T-helper 2 cell (primary cell): Measurements from ENCODE around the gene SDF4.
"Not testable (repeated sequence)": the region's sequence is repeated elsewhere in the genome, so short reads cannot be mapped to it uniquely, and the experiment has no call there.

Experiments used
- DNase-seq, 5 experiments: peaks; one replicate each; pipeline versions ENCODE4 v3.0.0 to v3.0.0-alpha.2; 2012 to 2022

The SDF4 gene

GRCh38 chr1:1259119-1259488 is 27.3 kb upstream of the SDF4 start:
- DNase-seq = no peak

- DNase-seq = peak in 1 of 5 experiments; percentile 1
These were observed 25.4 kb upstream of the SDF4 start for GRCh38 chr1:1256956-1257871.

DNA sequence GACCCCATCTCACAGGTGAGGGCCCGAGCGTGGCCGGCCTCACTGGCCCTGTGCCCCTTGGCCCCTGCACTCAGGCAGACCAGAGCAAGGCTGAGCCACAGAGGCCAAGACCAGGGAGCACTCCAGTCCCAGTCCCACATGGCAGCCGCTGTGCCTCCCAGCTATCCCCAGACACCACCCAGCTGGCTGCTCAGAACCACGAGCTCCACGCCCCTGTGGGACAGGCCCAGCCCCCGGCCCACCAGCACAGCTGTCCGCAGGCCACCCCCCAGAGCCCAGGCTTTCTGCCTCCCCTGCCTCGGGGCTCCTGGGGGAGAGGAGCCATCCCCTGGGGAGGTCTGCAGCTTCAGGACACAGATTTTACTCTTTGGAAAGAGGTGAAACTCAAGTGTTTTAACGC is 23.8 kb upstream of the SDF4 start:
- no peak for DNase-seq

GRCh38 chr1:1255078-1255477 is 23.3 kb upstream of the SDF4 start:
- peak in 1 of 5 experiments; percentile 2 for DNase-seq

DNA sequence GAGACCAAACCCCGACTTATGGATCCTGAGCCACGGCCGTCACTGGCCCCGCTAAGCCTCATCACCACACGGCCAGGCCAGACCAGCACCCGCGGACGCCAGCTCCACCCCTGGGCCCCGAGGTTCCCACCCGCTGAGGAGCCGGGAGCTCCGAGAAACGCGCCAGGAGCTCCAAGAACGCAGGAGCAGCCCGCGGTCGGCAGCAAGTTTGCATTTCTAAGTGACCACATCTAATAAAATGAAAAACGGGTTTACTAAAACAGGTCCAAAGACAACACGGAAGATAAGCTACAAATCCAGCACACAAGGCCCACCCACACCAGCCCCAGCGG is 22.8 kb upstream of the SDF4 start:
- DNase-seq = no peak

- no peak for DNase-seq
These were observed 22.3 kb upstream of the SDF4 start for GRCh38 chr1:1253972-1254666.

DNA sequence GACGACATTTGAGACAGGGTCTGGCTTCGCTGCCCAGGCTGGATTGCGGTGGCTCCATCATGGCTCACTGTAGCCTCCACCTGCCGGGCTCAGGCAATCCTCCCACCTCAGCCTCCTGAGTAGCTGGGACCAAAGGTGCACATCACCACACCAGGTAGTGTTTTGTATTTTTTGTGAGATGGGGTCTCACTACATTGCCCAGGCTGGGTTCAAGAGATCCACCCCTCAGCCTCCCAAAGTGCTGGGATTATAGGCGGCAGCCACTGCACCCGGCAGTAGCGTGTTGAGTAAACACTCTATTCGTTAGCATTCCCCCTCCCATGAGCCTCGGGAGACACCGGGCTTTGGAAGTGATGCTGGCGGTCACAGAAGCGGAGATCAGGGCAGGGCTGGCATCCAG is 21.5 kb upstream of the SDF4 start:
- DNase-seq = no peak

DNA sequence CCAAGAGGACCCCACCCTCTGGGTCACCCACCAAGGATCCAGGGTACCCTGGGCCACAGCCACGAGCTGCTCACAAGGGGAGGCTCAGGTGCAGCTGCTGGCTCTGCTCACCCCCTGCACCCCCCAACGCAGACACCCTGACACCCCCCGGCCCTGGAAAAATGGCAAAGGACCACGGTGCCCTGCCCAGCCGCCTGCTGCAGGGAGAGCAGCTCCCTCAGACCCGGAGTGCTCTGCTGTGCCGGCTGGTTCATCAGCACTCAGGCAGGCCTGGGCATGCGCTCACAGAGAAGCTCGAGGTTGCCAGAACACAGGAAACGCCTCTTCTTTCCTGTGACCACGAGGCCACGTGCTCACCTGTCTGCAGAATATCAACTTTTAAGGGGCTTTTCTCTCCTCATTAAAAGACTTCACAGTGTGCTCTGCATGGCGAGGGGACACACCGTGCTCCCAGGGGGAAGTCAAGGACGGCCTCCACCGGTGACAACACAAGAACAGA is 19.0 kb upstream of the SDF4 start:
- DNase-seq = peak in 4 of 5 experiments; percentile 37 to 87 (median 56)

DNA sequence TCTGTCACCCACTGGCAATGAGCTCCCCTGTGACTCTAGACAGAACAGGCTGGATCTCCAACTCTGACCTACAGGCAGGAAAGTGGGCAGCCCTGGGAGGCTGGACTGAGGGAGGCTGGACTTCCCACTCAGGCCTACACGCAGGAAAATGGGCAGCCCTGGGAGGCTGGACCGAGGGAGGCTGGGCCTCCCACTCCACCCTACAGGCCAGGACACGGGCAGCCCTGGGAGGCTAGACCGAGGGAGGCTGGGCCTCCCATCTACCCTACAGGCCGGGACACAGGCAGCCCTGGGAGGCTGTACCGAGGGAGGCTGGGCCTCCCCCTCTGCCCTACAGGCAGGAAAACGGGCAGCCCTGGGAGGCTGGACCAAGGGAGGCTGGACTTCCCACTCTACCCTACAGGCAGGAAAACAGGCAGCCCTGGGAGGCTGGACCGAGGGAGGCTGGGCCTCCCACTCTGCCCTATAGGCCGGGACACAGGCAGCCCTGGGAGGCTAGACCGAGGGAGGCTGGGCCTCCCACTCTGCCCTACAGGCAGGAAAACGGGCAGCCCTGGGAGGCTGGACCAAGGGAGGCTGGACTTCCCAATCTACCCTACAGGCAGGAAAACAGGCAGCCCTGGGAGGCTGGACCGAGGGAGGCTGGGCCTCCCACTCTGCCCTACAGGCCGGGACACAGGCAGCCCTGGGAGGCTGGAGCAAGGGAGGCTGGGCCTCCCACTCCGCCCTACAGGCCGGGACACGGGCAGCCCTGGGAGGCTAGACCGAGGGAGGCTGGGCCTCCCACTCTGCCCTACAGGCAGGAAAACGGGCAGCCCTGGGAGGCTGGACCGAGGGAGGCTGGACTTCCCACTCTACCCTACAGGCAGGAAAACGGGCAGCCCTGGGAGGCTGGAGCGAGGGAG is 16.5 kb upstream of the SDF4 start:
- DNase-seq = not testable (repeated sequence)

DNA sequence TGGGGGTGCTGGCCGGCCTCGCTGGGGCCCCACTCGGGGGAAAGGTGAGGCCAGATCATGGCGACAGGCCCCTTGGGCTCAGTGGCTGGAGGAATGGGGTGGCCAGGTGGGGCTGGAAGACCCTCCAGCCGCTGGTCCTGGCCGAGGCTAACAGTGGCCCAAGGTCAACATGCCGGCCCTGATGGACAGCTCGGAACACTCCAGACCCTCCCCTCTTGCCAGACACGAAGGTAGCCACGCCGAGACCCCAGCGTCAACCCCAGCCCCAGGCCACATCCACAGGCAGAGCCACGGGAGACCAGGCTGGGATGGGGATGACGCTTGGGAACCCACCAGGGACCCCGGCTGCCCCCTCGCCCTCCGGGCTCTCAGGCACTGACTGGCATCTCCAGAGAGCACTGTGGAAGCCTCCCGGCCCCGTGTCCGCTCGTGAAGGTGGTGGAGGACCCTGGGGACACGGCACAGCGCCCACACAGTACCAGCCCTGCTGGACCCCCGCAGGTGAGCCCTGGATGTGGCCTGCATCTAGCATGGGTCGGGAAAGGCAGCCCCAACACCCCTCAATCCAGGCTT is 15.6 kb upstream of the SDF4 start:
- DNase-seq = no peak

GRCh38 chr1:1246577-1247340 is 15.0 kb upstream of the SDF4 start, which contains the start of gene C1QTNF12:
Gene C1QTNF12, minus strand, starts transcription at chr1:1246722. Its CDS starts 32 bp downstream, at chr1:1246690.
- DNase-seq = no peak

GRCh38 chr1:1245817-1246576 is 14.2 kb upstream of the SDF4 start:
- no peak for DNase-seq

- DNase-seq = no peak
These were observed 13.5 kb upstream of the SDF4 start for GRCh38 chr1:1245178-1245816.

DNA sequence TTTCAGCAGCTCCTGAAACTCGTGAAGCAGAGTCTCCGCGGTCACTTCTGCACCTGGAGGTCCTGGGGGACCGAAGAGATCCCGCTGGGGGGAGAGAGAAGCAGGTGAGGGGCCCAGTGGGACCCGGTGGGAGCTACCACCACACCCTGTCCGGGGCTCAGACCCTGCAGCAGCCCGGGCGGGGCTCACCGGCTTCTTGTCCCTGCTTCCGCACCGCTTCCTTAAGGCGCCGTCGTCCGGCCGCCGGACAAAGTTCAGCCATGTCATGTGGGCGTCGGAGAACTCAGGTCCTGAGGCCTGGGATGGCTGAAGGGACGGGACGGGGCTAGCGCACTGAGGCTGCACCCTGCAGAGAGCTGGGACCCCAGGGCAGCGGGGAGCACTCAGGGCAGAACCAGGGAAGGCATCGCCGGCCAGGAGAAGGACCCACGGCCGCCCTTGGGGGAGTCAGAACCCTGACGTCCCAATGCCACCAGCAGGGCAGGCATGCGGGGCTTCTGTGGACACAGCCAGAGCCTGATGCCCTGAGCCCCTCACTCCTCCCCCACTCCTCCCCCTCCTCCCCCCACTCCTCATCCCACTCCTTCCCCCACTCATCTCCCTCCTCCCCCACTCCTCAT is 12.5 kb upstream of the SDF4 start:
- no peak for DNase-seq

DNA sequence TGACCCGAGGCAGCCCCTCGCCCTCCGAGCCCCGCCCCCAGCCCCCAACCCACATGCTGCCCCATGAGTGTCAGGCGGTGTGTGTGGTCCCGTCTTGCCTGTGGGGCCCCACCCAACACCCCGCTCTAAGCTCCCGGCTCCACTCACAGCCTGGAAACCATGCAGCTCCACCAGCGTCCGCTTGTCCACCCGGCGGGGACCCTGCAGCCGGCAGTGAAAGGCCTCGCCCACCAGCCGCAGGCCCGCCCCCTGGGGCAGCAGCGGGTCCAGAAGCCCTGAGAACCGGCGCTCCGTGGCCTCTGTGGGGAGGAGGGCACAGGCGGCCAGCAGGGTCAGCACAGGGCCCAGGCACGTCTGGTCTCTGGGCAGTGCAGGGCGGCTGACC is 12.0 kb upstream of the SDF4 start:
- no peak for DNase-seq

DNA sequence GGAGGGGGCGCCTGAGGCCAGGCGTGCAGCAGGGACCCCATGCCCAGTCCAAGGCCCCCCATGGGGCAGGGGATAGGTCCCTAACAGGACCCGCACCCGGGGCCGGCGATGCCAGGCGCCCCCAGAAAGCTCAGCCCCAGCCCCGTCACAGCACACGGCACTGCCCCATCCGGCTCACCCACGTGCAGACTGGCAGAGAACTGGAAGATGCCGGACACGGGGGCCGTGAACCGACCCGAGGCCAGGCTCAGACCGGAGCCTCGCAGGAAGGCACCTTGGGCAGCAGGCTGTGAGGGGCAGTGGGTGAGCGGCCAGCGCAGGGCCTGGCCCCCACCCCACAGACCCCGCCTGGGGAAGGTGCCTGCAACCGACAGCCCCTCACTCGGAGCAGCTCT is 11.5 kb upstream of the SDF4 start:
- no peak for DNase-seq

DNA sequence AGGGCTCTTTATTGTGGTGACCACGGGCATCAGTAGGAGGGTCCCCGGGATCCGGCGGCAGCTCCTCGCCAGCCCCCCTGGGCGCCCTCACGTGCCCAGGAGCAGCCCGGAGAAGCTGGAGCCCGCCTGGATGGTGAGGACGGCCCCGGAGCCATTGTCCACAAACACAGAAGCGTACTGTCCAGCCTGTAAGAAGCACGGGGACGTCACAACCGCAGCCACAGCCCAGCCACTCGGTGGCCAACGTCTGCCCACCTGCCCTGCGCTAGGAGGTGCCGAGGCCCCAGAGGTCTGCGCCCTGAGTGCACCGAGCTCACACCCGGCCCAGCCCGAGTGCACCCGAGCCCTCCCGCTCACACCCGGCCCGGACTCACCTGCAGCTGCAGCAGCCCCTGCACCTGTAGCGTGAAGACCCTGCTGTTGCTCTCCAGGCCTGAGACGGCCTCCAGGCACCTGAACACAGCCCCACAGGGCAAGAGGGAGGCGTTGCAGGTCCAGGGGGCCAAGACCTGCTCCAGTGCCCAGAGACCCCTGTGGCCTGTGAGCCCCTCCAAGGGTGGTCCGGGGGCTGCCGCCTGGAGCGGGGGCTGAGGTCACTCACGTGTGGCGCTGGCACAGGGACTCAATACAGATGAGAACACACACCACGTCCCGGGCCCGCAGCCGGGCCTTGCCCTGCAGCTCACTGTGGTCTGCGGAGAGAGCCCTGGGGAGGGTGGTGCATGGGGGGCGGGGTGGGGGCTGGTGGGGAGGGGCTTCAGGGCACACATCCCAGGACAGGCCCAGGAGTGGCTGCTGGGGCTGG is 10.9 kb upstream of the SDF4 start:
- no peak for DNase-seq

GRCh38 chr1:1241588-1242219 is 9.9 kb upstream of the SDF4 start:
- no peak for DNase-seq
